Stomach (tissue), 4 donors: ENCODE data around the gene TMEM192.

Experiments used
- CTCF ChIP-seq, 7 experiments: fragments of 450-650 bp in 4 of 7; fragments of 200-600 bp in 3 of 7; sonication (generic) in 3 of 7; IDR thresholded peaks; one replicate each; pipeline ENCODE4 v1.5.1; 2016 to 2019; ENCODE audit warnings: antibody characterized with exemption in 7 of 7, control low read depth in 2 of 7, mild to moderate bottlenecking in 1 of 7
- EP300 ChIP-seq: sonication (generic); formaldehyde crosslinking; IDR thresholded peaks from one replicate; pipeline ENCODE4 v1.6.1; 2017; ENCODE audit warnings: antibody characterized with exemption
- POLR2A ChIP-seq, 4 donors: fragments of 450-650 bp; IDR thresholded peaks; one replicate each; pipeline ENCODE4 v1.6.1; 2016; ENCODE audit warnings: antibody characterized with exemption in 4 of 4, control low read depth in 2 of 4, mild to moderate bottlenecking in 1 of 4, moderate library complexity in 1 of 4

DNA sequence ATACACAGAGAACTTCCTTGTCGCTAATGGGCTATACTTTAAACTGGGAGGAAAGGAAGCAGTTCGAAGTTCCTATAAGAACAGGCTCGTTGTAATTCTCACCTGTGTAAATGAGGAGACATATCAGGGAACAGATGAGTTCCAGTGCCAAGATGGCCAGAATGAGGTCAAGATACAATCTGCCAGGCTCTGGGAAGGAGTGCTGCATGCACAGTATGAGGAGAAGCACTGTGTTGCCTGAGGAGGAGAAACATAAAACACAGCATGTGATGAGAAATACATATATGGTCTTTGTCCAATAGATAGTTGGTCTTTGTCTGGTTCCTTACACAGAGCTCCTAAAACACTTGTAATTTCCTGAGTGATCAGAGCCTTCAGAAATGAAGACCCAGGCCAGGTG, 24.3 kb downstream of the TMEM192 start:
- TF ChIP-seq CTCF (IDR thresholded peaks at IDR 0.05) (no peak), POLR2A (IDR thresholded peaks at IDR 0.05) (no peak), EP300 (no peak)
